DND-41 (cell line): Measurements from ENCODE around the gene ZNF740.

Experiments used
- ATAC-seq: fragments of 200-7000 bp; cut with Tn5 transposase; 3 replicates; pipeline ENCODE4 v1.9.1; 2021; ENCODE audit warnings: low read depth; ENCODE audit not compliant: insufficient read depth
- DNase-seq: peaks from one replicate; pipeline ENCODE4 v3.0.0-alpha.2; 2020
- H2AFZ ChIP-seq: 2 replicates; pipeline ENCODE4 v1.6.0; 2012; ENCODE audit warnings: low read depth, low read length
- H3K27ac ChIP-seq: 2 replicates; pipeline ENCODE4 v1.5.1; 2012; ENCODE audit warnings: low read length, inconsistent platforms
- H3K27me3 ChIP-seq: fragments of 200-600 bp; sonication (generic); 2 replicates; pipeline ENCODE4 v1.6.0; 2012; ENCODE audit warnings: low read length, mild to moderate bottlenecking, inconsistent platforms; ENCODE audit not compliant: insufficient read depth, poor library complexity
- H3K36me3 ChIP-seq: 2 replicates; pipeline ENCODE4 v1.5.1; 2012; ENCODE audit warnings: low read length, inconsistent platforms; ENCODE audit not compliant: insufficient read depth
- H3K4me1 ChIP-seq: 2 replicates; pipeline ENCODE4 v1.5.1; 2012; ENCODE audit warnings: mild to moderate bottlenecking, low read length; ENCODE audit not compliant: insufficient read depth
- H3K4me2 ChIP-seq: 2 replicates; pipeline ENCODE4 v1.6.0; 2012; ENCODE audit warnings: mild to moderate bottlenecking, moderate library complexity, low read length, inconsistent platforms; ENCODE audit not compliant: insufficient read depth
- H3K4me3 ChIP-seq, 2 experiments: fragments of 200-600 bp in 1 of 2; shearing (Covaris generic) in 1 of 2; 2 replicates each; pipeline ENCODE4 v1.5.1; 2012 to 2016; ENCODE audit warnings: inconsistent platforms in 2 of 2, low read length in 2 of 2, mild to moderate bottlenecking in 2 of 2, low read depth in 1 of 2, moderate library complexity in 1 of 2
- H3K79me2 ChIP-seq: 2 replicates; pipeline ENCODE4 v1.6.0; 2012; ENCODE audit warnings: low read length, inconsistent platforms; ENCODE audit not compliant: insufficient read depth
- H3K9ac ChIP-seq: 2 replicates; pipeline ENCODE4 v1.6.0; 2012; ENCODE audit warnings: low read depth, mild to moderate bottlenecking, inconsistent platforms, low read length, moderate library complexity
- H3K9me3 ChIP-seq: 2 replicates; pipeline ENCODE4 v1.5.1; 2012; ENCODE audit warnings: low read length, moderate library complexity, mild to moderate bottlenecking, inconsistent platforms; ENCODE audit not compliant: insufficient read depth, severe bottlenecking
- H4K20me1 ChIP-seq: 2 replicates; pipeline ENCODE4 v1.6.0; 2012; ENCODE audit warnings: low read length; ENCODE audit not compliant: insufficient read depth
- EZH2 ChIP-seq: IDR thresholded peaks from 3 replicates; pipeline ENCODE4 v1.6.1; 2012; ENCODE audit warnings: borderline replicate concordance, low read depth, mild to moderate bottlenecking, moderate library complexity, low read length, inconsistent platforms; ENCODE audit not compliant: severe bottlenecking
- TF ChIP-seq, protein P1 (sequence below): IDR thresholded peaks from 2 replicates; pipeline ENCODE4 v1.5.1; 2012; ENCODE audit warnings: borderline replicate concordance, low read length, moderate library complexity, mild to moderate bottlenecking; ENCODE audit not compliant: poor library complexity, severe bottlenecking; ENCODE audit errors: extremely low read depth

ZNF740 gene

GRCh38 chr12:53200107-53200457 is 19.6 kb downstream of the ZNF740 start:
- Histone ChIP-seq H4K20me1 (no peaks in the 10 kb centered on the region), H3K27ac (no peak overlapping the region), H3K4me3 (no peak overlapping the region), H3K9ac (no peak overlapping the region), H3K9me3 (no peaks in the 10 kb centered on the region), H3K4me2 (no peak overlapping the region), H3K4me1 (peaks cover 5% of the 10 kb centered on the region; the same call in 1 of the 2 replicates), H3K79me2 (no peaks in the 10 kb centered on the region), H3K36me3 (no peaks in the 10 kb centered on the region), H2AFZ (no peak overlapping the region), H3K27me3 (no peaks in the 10 kb centered on the region)
- TF ChIP-seq, protein P1, sequence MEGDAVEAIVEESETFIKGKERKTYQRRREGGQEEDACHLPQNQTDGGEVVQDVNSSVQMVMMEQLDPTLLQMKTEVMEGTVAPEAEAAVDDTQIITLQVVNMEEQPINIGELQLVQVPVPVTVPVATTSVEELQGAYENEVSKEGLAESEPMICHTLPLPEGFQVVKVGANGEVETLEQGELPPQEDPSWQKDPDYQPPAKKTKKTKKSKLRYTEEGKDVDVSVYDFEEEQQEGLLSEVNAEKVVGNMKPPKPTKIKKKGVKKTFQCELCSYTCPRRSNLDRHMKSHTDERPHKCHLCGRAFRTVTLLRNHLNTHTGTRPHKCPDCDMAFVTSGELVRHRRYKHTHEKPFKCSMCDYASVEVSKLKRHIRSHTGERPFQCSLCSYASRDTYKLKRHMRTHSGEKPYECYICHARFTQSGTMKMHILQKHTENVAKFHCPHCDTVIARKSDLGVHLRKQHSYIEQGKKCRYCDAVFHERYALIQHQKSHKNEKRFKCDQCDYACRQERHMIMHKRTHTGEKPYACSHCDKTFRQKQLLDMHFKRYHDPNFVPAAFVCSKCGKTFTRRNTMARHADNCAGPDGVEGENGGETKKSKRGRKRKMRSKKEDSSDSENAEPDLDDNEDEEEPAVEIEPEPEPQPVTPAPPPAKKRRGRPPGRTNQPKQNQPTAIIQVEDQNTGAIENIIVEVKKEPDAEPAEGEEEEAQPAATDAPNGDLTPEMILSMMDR, result no peak
- no peak for TF ChIP-seq EZH2
- ATAC-seq (no peak), DNase-seq (no peak)

DNA sequence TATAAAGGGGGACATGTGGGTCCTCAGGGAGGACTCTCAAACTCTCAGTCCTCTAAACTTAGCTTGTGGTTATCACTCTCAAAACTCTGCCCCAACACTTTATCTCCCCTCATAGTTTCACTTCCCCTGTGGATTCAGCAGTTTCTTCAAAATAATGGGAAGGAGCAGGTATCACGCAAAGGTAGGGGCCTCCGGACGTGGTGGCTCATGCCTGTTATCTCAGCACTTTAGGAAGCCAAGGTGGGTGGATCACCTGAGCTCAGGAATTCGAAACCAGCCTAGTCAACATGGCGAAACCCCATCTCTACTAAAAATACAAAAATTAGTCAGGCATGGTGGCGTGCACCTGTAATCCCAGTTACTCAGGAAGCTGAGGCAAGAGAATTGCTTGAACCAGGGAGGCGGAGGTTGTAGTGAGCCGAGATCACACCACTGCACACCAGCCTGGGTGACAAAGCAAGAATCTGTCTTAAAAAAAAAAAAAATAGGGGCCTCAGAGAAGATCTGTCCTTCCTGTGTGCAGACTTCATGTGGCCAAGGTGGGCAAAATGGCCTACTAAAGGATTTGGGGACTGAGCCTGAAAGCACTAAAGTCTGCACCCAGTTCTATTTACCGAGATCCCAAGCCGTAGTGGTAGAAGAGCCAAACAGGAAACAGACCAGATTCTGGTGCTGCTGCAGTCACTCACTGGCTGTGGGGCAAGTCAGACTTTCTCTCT is 20.1 kb downstream of the ZNF740 start:
- H3K79me2 ChIP-seq, result no peaks in the 10 kb centered on the region
- H3K27me3 ChIP-seq, result no peaks in the 10 kb centered on the region
- no peaks in the 10 kb centered on the region for H4K20me1 ChIP-seq
- no peak overlapping the region for H3K9ac ChIP-seq
- H3K4me1 ChIP-seq, result peaks cover 5% of the 10 kb centered on the region; the same call in 1 of the 2 replicates
- no peak overlapping the region for H3K4me2 ChIP-seq
- no peak overlapping the region for H3K27ac ChIP-seq
- no peak overlapping the region for H2AFZ ChIP-seq
- no peak overlapping the region for H3K4me3 ChIP-seq
- ATAC-seq, result no peak
- H3K9me3 ChIP-seq, result no peaks in the 10 kb centered on the region
- no peak for DNase-seq
- H3K36me3 ChIP-seq, result no peaks in the 10 kb centered on the region
- no peak for TF ChIP-seq EZH2
- TF ChIP-seq, protein P1, result no peak

DNA sequence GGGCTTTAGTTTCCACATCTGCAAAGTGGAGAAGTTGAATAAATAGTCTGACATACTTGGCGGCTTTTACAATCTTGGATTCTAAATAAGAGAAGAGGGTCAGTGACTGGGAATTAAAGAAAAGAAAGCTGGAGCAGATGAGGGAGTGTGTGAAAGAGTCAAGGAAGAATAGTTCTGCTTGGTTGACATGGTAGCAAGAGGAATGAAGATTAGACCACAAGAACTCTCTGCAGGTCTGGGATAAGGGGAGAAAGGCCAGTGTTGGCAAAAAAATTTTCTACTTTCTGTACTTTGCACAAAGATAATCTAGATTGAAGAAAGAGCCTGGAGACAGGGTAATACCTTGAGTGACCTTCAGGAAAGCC is 20.6 kb downstream of the ZNF740 start:
- Histone ChIP-seq H3K27ac (no peak overlapping the region), H3K4me2 (no peak overlapping the region)
- no peak for DNase-seq

More for the DNA sequence above, 20.6 kb downstream of the ZNF740 start:
- Histone ChIP-seq H4K20me1 (no peaks in the 10 kb centered on the region), H3K9me3 (no peaks in the 10 kb centered on the region), H3K36me3 (no peaks in the 10 kb centered on the region), H3K4me3 (no peak overlapping the region), H2AFZ (no peak overlapping the region), H3K27me3 (no peaks in the 10 kb centered on the region), H3K9ac (no peak overlapping the region), H3K4me1 (peaks cover 5% of the 10 kb centered on the region; the same call in 1 of the 2 replicates), H3K79me2 (no peaks in the 10 kb centered on the region)
- ATAC-seq, result no peak
- TF ChIP-seq, protein P1, result no peak
- TF ChIP-seq EZH2, result no peak
